NCI-H2029 treated with DMSO at 0.1 percent for 48 hours (cell line): ENCODE measurements around the gene NAV2.
"Not testable (repeated sequence)": the region's sequence is repeated elsewhere in the genome, so short reads cannot be mapped to it uniquely, and the experiment has no call there.

Experiments used
- DNase-seq: peaks from one replicate; lab custom pipeline; 2025; lab: John Stamatoyannopoulos, UW

NAV2 gene

DNA sequence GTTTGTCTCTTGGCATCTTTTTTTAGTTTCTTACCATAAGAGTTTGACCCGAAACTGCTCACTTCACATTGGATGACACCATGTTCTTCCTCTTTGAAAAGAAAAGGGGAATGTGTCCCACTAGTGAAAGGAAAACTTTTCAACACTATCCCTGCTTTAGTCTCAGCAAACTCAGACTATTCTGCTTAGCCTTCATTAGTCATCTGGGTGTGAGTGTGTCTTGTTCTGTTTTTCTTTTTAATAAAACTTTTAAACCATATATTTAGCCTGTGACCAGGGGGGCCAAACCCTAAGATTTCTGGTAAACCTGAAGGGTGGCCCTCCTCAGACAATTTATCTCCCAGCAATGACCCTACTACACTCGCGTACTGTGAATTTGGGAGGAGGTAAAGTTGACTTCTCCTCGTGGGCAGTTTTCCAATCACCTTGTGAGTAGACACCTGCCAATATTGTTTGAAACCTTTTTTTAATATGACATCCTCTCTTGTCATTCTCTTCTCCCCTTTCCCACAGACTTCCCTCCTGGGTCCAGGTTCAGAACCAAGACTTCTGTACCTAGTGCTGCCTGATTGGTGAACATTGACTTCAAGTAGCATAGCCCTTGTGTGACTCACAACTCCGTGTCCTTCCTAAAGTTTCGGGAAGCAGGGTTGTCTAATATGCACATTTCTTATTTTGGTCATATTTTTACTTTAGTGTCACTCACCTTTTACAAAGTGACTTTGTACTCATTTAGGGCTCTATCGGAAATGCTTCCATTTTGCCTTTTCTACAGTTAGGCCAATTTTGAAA, 407.7 kb downstream of the NAV2 start:
- DNase-seq, result no peak

DNA sequence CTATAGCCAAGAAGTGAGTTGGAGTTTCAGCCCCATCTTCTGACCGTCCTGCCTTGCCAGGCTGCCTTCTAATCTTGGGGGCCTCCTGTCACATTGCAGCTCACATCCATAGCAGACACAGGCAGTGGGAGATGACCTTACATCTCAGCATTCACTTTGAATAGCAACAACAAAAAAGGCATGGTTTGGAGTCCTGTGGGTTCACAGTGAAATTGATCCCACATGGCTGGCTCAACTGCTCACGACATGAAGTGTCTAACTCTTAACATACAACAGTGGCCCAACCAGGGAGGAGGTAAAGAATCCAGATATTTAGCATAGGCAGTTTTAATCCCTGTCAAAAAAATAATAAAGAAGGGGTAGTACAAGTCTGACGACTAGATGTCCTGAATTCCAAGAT, 409.5 kb downstream of the NAV2 start:
- no peak for DNase-seq

DNA sequence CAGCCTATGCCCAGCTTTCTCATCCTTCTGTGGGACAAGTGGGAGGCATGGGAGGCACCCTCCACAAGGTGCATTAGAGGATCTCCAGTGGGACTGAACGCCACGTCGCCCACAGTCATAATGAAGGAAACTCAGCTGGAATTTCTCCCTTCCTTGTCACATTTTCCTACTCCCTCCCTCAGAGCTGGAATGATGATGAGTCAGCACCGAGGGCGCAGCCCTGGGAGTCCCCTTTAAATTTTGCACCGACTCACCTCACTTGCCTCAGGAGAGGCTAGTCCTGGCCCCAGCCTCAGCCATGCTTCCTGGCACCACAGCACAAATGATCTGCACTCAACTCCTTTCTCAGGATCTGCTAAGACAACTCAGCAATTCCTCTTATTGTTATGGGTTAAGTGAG, 413.3 kb downstream of the NAV2 start:
- DNase-seq, result no peak

DNA sequence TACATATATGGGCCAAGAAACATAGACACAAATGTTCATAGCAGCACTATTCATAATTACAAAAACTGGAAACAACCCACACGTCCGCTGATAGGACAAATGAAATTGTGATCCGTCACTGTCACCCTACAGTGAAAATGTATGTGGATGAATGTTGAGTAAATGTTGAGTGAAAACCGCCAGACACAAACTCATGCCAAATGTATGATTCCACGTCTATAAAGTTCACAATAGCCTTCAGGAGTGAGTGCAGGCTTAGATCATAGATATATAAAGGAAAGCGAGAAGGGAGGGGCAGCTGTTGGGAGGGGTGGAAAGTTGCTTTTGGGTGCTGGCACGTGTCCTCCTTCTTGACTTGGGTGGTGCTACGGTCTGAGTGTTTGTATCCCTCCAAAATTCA, 414.1 kb downstream of the NAV2 start:
- DNase-seq, result no peak

DNA sequence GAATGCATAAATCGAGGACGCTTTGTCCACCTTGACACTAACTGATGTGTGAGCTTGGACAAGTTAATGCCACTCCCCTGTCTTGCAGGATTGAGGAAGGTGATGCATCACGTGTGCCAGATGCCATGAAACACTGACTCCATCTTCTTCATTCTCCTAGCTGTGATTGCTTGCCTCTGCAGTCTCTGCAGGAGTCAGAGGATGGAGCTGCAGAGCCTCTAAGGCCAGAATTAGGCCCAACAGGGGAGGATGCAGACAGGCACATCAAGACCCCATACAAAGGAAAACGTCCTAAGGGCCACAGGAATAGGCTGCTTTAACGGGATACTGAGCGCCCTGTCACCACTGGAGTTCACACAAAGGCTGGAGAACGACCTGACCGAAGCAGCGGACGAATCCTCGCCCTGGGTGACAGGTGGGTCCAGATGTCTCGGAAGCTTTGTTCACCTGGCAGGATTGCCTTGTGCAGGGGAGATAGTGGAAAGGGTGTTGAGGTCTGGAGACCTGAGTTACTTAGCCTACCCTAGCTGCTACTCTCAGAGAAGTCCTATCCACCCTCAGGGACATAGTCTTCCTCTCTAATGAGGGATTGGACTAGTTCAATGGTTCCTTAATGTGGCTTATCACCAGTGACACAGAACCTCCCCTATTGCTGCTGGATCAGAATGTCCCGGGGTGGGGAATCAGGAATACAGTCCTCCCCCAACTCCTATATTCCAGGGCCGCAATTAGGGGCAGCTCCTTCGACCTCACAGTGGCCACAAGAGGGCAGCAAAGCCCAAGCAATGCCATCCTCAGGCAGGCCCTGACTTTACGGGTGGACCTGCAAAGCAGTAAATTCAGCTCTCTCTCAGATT, 415.3 kb downstream of the NAV2 start:
- DNase-seq, result no peak

DNA sequence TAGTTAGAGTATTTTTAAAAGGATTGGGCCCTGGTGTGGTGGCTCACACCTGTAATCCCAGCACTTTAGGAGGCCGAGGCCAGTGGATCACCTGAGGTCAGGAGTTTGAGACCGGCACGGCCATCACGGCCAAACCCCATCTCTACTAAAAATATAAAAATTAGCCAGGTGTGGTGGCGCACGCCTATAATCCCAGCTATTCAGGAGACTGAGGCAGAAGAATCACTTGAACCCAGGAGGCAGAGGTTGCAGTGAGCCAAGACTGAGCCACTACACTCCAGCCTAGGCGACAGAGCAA, 415.8 kb downstream of the NAV2 start:
- not testable (repeated sequence) for DNase-seq

DNA sequence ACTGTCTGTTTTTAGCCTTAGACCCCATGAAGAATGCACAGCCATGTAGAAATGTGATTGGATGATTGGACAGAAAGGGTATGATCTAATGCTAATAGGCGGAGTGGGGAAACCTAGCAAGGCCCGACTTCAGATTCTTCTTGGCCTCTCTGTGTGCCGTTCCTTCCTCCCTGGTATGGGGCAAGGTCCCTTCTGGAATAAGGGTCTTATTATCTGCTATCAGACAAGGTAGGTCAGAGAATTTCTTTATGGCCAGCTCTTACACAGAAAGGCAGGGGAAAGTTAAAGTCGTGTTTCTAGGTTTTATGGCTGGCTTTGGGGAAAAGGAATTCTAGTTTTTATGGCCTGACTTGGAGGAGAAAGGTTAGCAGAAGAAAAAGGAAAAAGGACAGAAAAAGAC, 417.0 kb downstream of the NAV2 start:
- DNase-seq, result no peak

DNA sequence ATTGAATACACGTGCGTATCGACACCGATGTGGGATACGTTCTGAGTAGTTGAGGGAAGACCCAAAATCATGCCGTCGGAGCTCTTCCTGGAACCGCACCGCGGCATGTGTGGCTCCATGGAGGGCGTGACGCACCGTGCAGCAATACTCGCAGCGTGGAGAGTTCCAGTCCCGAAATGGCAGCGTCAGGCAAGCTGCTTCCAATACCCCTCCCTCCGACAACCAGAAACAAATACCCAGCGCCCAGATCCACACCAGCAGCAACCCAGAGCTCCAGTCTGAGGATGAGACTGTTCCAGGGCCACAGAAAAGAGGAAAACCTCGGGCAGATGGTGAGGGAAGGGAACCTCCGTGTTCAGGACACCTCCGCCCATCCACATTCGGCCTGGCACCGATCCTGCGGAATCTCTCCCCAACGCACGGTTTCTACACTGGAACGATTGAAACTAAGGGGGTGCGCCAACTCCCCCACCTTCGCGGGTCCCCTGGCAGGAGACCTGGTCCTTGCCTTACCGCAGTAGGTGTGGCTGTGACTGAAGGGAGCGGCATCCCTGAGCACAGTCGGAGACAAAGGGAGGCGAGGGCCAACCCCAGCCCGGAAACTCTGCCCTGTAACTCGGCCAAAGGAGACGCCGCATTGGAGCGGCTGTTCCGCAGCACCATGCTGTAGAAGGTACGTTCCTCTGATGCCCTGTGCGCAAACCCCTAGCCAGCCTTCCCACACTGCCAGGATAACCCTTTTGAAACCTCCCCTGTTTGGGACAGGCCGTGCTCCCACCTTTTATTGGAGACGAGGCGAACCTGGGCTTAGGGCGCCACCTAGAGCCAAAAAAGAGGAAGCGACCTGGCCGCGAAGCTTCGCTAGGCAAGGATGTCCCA, 419.4 kb downstream of the NAV2 start:
- DNase-seq, result no peak

DNA sequence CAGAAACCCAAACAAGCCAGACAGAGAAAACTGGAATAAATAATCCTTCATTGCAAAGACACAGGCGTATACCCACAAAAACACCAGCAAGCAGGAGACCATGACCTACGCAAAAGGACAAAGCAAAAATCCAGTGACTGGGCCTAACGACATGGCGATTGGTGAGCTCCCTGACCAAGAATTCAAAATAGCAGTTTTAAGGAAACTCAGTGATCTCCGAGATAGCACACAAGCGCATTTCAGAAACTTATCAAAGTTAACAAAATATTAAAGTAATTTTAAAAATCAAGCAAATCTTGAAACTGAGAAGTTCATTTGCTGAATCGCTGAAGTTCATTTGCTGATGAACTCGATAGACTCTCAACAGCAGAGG, 420.0 kb downstream of the NAV2 start:
- DNase-seq, result no peak

DNA sequence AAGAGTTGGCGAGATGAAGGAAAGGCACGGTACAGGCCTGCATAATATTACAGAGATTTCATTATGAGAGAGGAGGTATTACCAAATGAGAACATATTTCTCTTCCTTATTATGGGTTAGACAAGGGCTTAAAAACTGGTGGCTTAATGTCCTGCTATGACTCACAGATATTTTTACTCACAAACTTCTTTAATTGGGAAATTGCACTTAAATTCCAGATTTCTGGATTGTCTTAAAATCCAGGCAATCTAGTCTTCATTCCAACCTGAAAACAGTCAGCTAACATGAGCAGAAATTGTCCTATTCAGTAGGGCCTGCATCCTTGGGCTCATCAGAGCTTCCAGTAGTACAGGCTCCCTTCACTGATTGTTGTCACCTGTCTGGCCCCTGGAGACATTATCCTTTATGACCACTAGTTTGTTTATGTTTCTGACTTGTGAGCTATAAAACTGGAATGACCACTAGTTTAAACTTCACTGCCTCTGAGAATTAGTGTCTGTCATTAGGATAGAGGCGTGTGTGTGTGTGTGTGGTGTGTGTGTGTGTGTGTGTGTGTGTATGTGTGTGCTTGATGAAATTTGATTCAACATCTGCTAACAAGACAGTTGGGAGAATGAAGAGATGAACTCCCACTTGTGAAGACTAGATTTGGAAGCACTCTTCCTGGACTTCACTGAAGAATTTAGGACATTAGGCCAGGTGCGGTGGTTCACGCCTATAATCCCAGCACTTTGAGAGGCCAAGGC, 422.5 kb downstream of the NAV2 start:
- DNase-seq, result no peak

DNA sequence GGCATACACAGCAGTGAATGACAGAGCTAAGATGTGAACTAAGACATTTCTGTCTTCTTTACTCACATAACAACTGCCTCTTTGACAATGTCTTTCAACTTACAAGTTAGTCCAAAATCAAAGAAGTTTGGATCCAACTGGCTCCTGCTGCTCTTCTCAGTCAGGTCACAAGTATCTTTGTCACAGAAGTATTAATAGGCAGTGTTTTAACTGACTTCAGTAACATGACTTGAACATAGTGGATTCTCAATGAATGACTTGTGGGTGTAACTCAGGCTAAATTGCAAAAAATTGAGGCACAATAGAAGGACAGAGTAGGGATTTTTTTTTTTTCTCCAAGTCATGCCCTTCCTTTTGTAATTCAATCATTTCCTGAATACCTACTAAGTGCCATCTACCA, 425.0 kb downstream of the NAV2 start:
- DNase-seq, result no peak

DNA sequence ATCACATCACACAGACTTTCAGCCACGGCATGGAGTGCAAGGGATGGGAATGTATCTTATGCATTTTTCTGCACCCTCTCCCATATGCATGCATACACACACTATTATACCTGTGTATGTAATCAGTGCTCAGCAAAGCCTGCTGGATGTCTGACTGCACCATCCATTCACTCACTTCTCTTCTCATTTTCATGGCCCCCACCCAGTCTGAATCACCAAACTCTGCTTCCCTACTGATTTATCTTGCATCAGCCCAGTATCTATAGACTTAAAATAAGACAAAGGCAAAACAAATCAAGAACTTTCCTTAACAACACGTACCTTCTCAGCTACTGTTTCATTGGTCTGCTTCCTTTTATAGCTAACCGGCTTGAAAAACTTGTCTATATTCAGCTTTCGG, 426.1 kb downstream of the NAV2 start:
- no peak for DNase-seq

DNA sequence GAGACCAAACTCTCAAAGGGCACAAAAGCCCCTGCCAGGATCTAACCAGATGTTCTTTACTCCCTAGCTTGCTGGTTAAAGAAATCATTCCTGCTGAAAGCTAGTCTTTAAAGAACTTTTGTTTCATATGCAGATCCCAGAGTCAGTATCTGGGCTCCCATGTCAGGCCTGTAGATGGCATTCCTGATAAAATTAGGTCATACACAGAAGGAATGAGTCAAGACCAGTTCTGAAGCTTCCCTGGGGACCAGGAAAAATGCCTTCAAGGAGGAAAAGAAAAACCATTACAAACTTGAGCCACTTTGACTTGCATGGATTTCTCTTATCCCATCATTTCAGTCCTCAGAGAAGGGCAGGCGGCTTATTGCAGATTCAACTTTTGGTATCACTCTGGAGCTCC, 441.7 kb downstream of the NAV2 start:
- no peak for DNase-seq

DNA sequence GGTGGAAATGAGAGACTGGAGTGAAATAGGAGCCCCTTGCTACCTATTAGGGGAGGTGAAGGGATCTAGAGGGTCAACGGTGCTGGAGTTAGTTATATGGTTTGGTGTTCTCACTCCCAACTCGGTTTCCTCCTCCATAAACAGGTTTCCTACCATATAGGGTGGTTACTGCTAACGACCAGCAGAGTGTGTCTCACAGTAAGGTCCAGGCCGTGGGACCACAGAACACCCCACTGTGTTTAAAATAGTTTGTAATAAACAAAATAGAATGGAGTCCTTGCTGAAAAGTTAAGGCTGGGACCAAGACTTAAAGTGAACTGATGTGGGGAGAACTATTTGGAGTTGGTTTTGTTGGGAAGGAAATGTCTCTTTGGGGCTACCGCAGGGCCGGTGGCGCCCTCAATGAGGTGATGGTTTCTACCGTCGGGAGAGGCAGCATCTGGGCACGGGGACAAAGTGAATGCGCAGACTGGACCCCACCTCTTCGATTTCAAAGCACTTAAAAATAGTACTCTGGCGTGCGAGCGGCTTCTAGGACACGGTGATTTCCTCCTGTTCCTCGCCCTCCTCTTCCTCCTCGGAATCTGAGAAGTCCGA, 443.1 kb downstream of the NAV2 start:
- DNase-seq, result no peak

DNA sequence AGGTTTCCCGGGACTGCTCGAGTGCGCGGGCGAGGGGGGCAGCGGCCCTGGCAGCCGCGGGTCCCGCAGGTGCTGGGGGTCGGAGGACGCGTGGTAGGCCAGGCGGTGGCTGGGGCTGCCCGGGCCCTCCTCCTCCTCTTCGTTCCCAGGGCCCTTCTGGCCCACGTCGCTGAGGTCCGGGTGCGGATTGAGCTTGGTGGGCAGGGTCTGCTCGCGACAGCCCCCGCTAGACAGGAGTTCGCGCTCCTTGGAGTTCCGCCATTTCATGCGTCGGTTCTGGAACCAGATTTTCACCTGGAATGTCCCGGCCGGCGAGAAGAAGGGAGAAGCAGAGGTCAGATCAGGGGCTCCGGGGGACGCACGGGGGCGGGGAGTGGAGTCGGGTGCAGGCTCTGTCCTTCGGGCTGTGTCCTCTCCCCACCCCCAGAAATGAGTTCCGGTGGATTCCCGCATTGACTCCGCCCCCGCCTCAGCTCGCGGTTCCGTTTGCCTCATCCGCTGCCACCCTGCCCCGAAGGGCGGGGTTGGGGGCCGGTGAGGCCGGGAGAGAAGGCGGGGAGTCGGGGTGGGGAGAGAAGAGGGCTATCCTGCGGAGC, 443.7 kb downstream of the NAV2 start:
- no peak for DNase-seq

DNA sequence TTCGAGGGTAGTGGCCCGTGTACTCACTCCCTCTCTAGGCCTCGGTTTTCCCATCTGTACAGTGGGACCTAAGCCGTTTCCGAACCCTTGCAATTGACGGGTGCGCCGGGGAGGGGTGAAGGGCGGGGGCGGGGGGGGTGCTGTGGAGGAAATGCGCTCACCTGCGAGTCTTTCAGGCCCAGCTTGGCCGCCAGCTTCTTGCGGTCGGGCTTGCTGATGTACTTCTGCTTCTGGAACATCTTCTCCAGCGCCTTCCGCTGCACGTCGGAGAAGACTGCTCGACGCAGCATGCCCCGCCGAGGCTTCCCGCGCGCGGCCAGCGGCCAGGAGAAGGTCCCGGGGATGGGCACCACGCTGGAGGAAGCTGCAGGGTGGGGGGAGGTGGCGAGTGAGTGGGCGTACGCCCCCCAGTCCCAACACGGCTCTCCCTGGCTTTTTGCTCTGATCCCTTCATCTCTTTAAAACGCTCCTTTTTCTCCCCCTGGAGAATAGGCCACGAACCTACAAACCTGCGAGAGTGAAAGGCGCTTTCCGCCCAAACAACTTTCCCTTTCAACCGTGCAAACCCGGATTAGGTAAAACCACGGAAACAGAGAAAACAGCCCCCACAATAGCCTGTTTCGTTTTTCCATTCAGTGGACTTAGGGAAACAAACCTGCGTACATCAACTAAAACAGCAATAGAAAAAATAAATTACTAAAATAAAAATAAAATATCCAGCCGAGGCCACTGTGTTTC, 444.4 kb downstream of the NAV2 start:
- DNase-seq, result no peak

DNA sequence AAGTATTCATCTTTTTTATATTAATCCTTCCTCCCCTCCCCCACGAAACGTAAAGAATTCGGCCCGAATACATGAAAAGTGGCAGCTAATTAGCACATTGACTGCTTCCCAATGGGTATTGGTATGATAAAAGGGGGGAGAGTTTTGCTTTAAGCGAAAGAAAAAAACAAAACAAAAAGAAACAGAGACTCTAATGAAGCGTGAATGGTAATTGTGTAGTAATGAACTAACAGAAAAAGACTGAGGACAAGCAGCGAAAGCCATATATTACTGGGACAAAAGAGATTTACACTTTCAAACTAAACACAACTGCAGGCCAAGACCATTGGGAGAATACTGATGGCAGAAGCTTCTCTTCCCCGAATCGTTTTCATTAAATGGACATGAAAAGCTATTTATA, 445.1 kb downstream of the NAV2 start:
- no peak for DNase-seq

DNA sequence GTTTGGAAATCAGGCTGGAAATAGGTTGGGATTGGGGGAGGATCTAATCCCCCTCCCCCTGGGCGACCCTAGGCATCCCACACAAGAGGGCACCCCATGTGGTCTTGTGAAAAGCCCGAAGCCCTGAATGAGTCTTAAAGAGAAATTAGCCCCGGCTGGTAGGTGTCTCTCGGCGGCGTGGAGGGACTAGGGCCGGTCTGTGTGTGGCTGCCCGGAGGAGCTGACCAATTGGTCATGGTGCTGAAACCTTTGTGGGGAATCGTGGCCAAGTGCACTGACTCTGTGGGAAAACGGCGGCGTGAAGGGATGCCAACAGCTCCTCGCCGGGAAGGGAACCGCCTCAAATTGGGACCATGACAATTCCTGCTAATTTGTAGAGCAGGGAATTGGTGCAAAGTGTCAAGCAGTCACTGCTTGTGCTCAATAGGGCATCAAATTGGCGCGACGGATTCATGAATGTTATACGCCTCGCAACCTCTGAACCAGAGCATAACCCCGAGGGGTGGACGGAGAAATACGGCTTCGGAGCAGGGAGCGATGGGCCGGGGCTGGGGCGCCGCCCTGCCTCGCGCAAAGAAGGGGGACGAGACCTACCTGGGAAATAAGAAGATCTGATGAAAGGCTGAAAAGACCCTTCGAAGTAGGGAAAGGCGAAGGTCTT, 446.1 kb downstream of the NAV2 start:
- DNase-seq, result no peak

DNA sequence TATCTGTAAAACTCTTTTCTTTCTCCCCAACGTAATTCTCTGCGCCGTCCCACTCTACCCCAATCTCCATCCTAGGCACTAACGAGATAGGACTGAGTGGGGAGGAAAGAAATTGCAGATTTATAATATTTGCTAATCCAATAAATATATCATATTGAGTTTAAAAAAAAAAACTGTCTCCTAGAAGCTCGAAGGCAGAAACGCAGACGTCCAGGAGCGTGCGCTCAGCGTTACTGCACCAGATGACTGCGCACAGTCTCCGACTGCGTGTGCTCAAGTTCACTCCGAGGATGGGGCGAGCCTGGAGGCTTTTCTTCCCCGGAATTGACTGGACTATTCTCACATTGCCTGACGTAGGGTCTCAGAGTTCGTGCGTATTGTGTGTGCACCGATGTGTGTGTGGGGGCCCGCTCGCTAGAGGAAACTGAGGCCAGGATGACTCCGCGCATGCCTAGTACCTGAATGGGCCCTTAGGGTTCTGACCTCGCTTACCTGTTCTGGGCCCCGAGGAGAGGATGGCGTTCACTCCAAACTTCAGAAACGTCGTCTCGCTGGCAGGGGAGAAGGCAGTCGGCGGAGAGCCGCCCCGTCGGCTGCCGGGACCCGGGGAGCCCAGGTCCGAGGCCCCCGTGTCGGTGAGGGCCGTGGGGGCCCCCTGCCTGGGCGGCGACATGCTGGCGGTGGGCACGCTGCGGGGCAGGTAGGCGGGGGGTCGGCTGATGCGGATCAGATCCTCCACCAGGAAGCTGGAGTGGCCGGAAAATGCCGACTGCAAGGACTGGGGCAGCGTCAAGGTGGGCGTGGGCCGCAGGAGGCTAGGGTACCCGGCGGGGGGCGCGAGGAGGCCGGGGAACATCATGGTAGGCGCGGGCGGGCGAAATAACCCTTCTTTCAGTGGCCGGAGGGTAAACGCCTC, 447.1 kb downstream of the NAV2 start:
- DNase-seq, result no peak
